ENCODE data around the gene SUGCT. TPM values are rescaled to one million over a fixed set of nuclear protein-coding genes. Genes with fewer than 3 reads are reported as not detected.

Gene SUGCT
- total and polyA plus RNA-seq, 2 of the 13 experiments (the other 11 are each of a cell fraction or from before 2014, with no cell fraction given), result 10.1 to 22.2 TPM

- TF ChIP-seq ZNF407 (CRISPR knock-in tag; IDR thresholded peaks at IDR 0.05; ENCODE audit: not compliant biosample characterization), result no peak
- TF ChIP-seq ZBTB2 (CRISPR knock-in tag; IDR thresholded peaks at IDR 0.05; ENCODE audit: low read depth), result no peak
- TF ChIP-seq, protein P1, sequence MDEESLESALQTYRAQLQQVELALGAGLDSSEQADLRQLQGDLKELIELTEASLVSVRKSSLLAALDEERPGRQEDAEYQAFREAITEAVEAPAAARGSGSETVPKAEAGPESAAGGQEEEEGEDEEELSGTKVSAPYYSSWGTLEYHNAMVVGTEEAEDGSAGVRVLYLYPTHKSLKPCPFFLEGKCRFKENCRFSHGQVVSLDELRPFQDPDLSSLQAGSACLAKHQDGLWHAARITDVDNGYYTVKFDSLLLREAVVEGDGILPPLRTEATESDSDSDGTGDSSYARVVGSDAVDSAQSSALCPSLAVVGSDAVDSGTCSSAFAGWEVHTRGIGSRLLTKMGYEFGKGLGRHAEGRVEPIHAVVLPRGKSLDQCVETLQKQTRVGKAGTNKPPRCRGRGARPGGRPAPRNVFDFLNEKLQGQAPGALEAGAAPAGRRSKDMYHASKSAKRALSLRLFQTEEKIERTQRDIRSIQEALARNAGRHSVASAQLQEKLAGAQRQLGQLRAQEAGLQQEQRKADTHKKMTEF (CRISPR knock-in tag; IDR thresholded peaks at IDR 0.05), result peak; percentile 54; the same call in 1 of the 2 replicates
- no peak for TF ChIP-seq ZFY (CRISPR knock-in tag; IDR thresholded peaks at IDR 0.05)
- TF ChIP-seq, protein P2, sequence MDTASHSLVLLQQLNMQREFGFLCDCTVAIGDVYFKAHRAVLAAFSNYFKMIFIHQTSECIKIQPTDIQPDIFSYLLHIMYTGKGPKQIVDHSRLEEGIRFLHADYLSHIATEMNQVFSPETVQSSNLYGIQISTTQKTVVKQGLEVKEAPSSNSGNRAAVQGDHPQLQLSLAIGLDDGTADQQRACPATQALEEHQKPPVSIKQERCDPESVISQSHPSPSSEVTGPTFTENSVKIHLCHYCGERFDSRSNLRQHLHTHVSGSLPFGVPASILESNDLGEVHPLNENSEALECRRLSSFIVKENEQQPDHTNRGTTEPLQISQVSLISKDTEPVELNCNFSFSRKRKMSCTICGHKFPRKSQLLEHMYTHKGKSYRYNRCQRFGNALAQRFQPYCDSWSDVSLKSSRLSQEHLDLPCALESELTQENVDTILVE (CRISPR knock-in tag; IDR thresholded peaks at IDR 0.05), result peak; percentile 24; the same call in 1 of the 2 replicates
- TF ChIP-seq FOXA1 (IDR thresholded peaks at IDR 0.05), result no peak
- TF ChIP-seq FOXA1 (CRISPR knock-in tag; IDR thresholded peaks at IDR 0.05), result peak; percentile 54; the same call in 1 of the 2 replicates
- 0 out of 2 replicates have a peak, but pooled peaks have one; percentile 41 for TF ChIP-seq NFKBIZ (CRISPR knock-in tag; IDR thresholded peaks at IDR 0.05)
- peak; percentile 81 for TF ChIP-seq POGZ (CRISPR knock-in tag; IDR thresholded peaks at IDR 0.05)
- peak; percentile 29; the same call in 1 of the 2 replicates for TF ChIP-seq CEBPG (CRISPR knock-in tag; IDR thresholded peaks at IDR 0.05)
- TF ChIP-seq SOX13 (IDR thresholded peaks at IDR 0.05), result no peak
- TF ChIP-seq SOX13 (CRISPR knock-in tag; conservative IDR thresholded peaks at IDR 0.05 in 1 of 2, IDR thresholded peaks at IDR 0.05 in 1 of 2), result peak in 1 of 2 experiments; percentile 71; a peak in 2 of 4 replicates
- no peak for TF ChIP-seq HINFP (CRISPR knock-in tag; IDR thresholded peaks at IDR 0.05; ENCODE audit: low read depth)
- TF ChIP-seq SP1 (IDR thresholded peaks at IDR 0.05), result no peak
- TF ChIP-seq SP1 (CRISPR knock-in tag; IDR thresholded peaks at IDR 0.05), result no peak
- peak; percentile 32; the same call in 1 of the 2 replicates for TF ChIP-seq IRF2 (CRISPR knock-in tag; IDR thresholded peaks at IDR 0.05)
- no peak for TF ChIP-seq AHR (CRISPR knock-in tag; IDR thresholded peaks at IDR 0.05)
- TF ChIP-seq ZNF546 (CRISPR knock-in tag; conservative IDR thresholded peaks at IDR 0.05), result no peak
Observed at GRCh38 chr7:40597517-40597916, 462.7 kb downstream of the SUGCT start (continued).
